Tibial nerve (tissue), 4 donors: ENCODE results near the gene ADGRD1. TPM values are rescaled to one million over a fixed set of nuclear protein-coding genes. Genes with fewer than 3 reads are reported as not detected.

Experiments used
- DNase-seq, 2 donors: peaks; one replicate each; pipeline ENCODE4 v3.0.0-alpha.2; 2019; ENCODE audit warnings: low spot score in 2 of 2
- H3K27ac ChIP-seq, 4 donors: fragments of 200-600 bp; sonication (generic) in 3 of 4; one replicate each; pipeline ENCODE4 v1.5.1; 2017 to 2019; ENCODE audit warnings: mild to moderate bottlenecking in 1 of 4
- H3K27me3 ChIP-seq, 2 donors: fragments of 200-600 bp; sonication (generic) in 1 of 2; one replicate each; pipeline versions ENCODE4 v1.5.1 to v1.6.0; 2017 to 2019
- H3K36me3 ChIP-seq, 3 donors: fragments of 200-600 bp; sonication (generic); one replicate each; pipeline ENCODE4 v1.5.1; 2018 to 2019
- H3K4me1 ChIP-seq, 4 donors: fragments of 200-600 bp; sonication (generic) in 3 of 4; one replicate each; pipeline ENCODE4 v1.5.1; 2017 to 2019
- H3K4me3 ChIP-seq, 4 donors: fragments of 200-600 bp; sonication (generic) in 3 of 4; one replicate each; pipeline ENCODE4 v1.5.1; 2017 to 2019; ENCODE audit warnings: mild to moderate bottlenecking in 1 of 4, moderate library complexity in 1 of 4
- H3K9me3 ChIP-seq, 4 donors: fragments of 200-600 bp; sonication (generic) in 3 of 4; one replicate each; pipeline ENCODE4 v1.5.1; 2017 to 2019
- EP300 ChIP-seq, 2 donors: sonication (generic); formaldehyde crosslinking; IDR thresholded peaks; one replicate each; pipeline ENCODE4 v1.6.1; 2017; ENCODE audit warnings: antibody characterized with exemption in 2 of 2, mild to moderate bottlenecking in 1 of 2
- POLR2A ChIP-seq, 2 donors: fragments of 450-650 bp; IDR thresholded peaks; one replicate each; pipeline ENCODE4 v1.6.1; 2017; ENCODE audit warnings: antibody characterized with exemption in 2 of 2, mild to moderate bottlenecking in 2 of 2, moderate library complexity in 2 of 2
- WGBS, 2 donors: methylation state at CpG; one replicate each; pipeline ENCODE4 v1.1.5; 2018; 5-methylcytosine and 5-hydroxymethylcytosine counted together
- total RNA-seq, 4 donors: library from RNA; depleted of rRNA; stranded (reverse); fragments of >200 nt; gene quantifications; one replicate each; pipeline ENCODE4 v1.1.0, GENCODE V29; 2016
- TF ChIP-seq, protein P1 (sequence below), 5 experiments: fragments of 200-600 bp in 3 of 5; fragments of 450-650 bp in 2 of 5; sonication (generic) in 3 of 5; IDR thresholded peaks; one replicate each; pipeline ENCODE4 v1.5.1; 2016 to 2019; ENCODE audit warnings: antibody characterized with exemption in 5 of 5, mild to moderate bottlenecking in 3 of 5, moderate library complexity in 2 of 5

Gene ADGRD1
- total RNA-seq, 4 donors from 2014 or later = 99.0 to 179 (median 125) TPM

- TF ChIP-seq, protein P1, sequence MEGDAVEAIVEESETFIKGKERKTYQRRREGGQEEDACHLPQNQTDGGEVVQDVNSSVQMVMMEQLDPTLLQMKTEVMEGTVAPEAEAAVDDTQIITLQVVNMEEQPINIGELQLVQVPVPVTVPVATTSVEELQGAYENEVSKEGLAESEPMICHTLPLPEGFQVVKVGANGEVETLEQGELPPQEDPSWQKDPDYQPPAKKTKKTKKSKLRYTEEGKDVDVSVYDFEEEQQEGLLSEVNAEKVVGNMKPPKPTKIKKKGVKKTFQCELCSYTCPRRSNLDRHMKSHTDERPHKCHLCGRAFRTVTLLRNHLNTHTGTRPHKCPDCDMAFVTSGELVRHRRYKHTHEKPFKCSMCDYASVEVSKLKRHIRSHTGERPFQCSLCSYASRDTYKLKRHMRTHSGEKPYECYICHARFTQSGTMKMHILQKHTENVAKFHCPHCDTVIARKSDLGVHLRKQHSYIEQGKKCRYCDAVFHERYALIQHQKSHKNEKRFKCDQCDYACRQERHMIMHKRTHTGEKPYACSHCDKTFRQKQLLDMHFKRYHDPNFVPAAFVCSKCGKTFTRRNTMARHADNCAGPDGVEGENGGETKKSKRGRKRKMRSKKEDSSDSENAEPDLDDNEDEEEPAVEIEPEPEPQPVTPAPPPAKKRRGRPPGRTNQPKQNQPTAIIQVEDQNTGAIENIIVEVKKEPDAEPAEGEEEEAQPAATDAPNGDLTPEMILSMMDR (IDR thresholded peaks at IDR 0.05) = no peak
- no peak for TF ChIP-seq POLR2A (IDR thresholded peaks at IDR 0.05)
- TF ChIP-seq EP300 (IDR thresholded peaks at IDR 0.05) = no peak
- peaks cover 0 to 2% of the 10 kb centered on the region in 2 donors for H3K27me3 ChIP-seq
- H3K36me3 ChIP-seq = no peaks in the 10 kb centered on the region
- H3K4me1 ChIP-seq = peaks cover 0 to 37% (median 0%) of the 10 kb centered on the region in 4 donors
- DNase-seq = no peak
- 57 to 70% methylated on average over 9 of the region's 9 CpGs for whole genome bisulfite sequencing, 2 donors
- H3K4me3 ChIP-seq = peak overlapping the region; percentile 27 to 65 (median 45)
- no peaks in the 10 kb centered on the region for H3K9me3 ChIP-seq
- H3K27ac ChIP-seq = peak overlapping the region; percentile 57 to 91 (median 73)
Observed at GRCh38 chr12:130954544-130954831, 781 bp downstream of the ADGRD1 start.

GRCh38 chr12:130955238-130955816 lies 1.6 kb downstream of the ADGRD1 start:
- 40 to 47% methylated on average over 10 to 11 of the region's 11 CpGs for WGBS, 2 donors
- no peaks in the 10 kb centered on the region for H3K27me3 ChIP-seq
- H3K4me3 ChIP-seq = peak overlapping the region; percentile 27 to 65 (median 45)
- H3K9me3 ChIP-seq = no peaks in the 10 kb centered on the region
- H3K4me1 ChIP-seq = peaks cover 0 to 40% (median 0%) of the 10 kb centered on the region in 4 donors
- TF ChIP-seq POLR2A (IDR thresholded peaks at IDR 0.05) (peak in 1 of 2 donors; percentile 32), EP300 (IDR thresholded peaks at IDR 0.05) (peak in 1 of 2 donors; percentile 46)
- TF ChIP-seq, protein P1 (IDR thresholded peaks at IDR 0.05) = no peak
- no peak for DNase-seq
- H3K36me3 ChIP-seq = no peaks in the 10 kb centered on the region
- peak overlapping the region; percentile 35 to 91 (median 68) for H3K27ac ChIP-seq

GRCh38 chr12:130956009-130956408 lies 2.3 kb downstream of the ADGRD1 start:
- peak overlapping the region; percentile 20 to 65 (median 45) for H3K4me3 ChIP-seq
- H3K4me1 ChIP-seq = peaks cover 0 to 44% (median 0%) of the 10 kb centered on the region in 4 donors
- no peak for DNase-seq
- WGBS, 2 donors = 79 to 87% methylated on average over 10 of the region's 11 CpGs
- TF ChIP-seq, protein P1 (IDR thresholded peaks at IDR 0.05) = no peak
- no peak for TF ChIP-seq EP300 (IDR thresholded peaks at IDR 0.05)
- TF ChIP-seq POLR2A (IDR thresholded peaks at IDR 0.05) = no peak
- H3K27ac ChIP-seq = peak overlapping the region in 3 of 4 donors; percentile 35 to 91 (median 71)
- H3K36me3 ChIP-seq = no peaks in the 10 kb centered on the region
- H3K9me3 ChIP-seq = no peaks in the 10 kb centered on the region
- H3K27me3 ChIP-seq = no peaks in the 10 kb centered on the region

GRCh38 chr12:130956456-130957303 lies 3.0 kb downstream of the ADGRD1 start:
- no peak for DNase-seq
- peak overlapping the region in 3 of 4 donors; percentile 45 to 65 (median 45) for H3K4me3 ChIP-seq
- no peaks in the 10 kb centered on the region for H3K9me3 ChIP-seq
- TF ChIP-seq POLR2A (IDR thresholded peaks at IDR 0.05) (no peak), EP300 (IDR thresholded peaks at IDR 0.05) (peak in 1 of 2 donors; percentile 88)
- TF ChIP-seq, protein P1 (IDR thresholded peaks at IDR 0.05) = peak in 1 of 5 experiments; percentile 8
- no peaks in the 10 kb centered on the region for H3K36me3 ChIP-seq
- peak overlapping the region in 2 of 4 donors; percentile 71 to 91 for H3K27ac ChIP-seq
- no peaks in the 10 kb centered on the region for H3K27me3 ChIP-seq
- H3K4me1 ChIP-seq = peaks cover 0 to 51% (median 0%) of the 10 kb centered on the region in 4 donors
- WGBS, 2 donors = 73 to 80% methylated on average over 13 to 14 of the region's 14 CpGs

DNA sequence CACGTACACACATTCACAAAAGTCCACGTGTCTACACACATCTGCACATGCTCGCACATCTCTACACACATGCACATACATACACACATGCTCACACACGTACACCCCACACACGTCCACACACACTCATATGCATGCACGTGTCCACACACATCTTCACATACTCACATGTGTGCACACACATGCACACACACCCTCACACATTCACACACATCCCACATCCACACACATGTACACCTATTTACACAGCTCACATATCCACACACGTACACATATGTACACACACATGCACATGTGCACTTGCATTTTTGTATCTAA lies 3.6 kb downstream of the ADGRD1 start:
- no peak for DNase-seq
- 78 to 93% methylated on average over 7 of the region's 7 CpGs for WGBS, 2 donors
- H3K9me3 ChIP-seq = no peaks in the 10 kb centered on the region
- H3K4me3 ChIP-seq = peak overlapping the region in 1 of 4 donors; percentile 26
- H3K27ac ChIP-seq = peak overlapping the region in 1 of 4 donors; percentile 38
- H3K4me1 ChIP-seq = peaks cover 0 to 53% (median 0%) of the 10 kb centered on the region in 4 donors
- TF ChIP-seq, protein P1 (IDR thresholded peaks at IDR 0.05) = no peak
- TF ChIP-seq EP300 (IDR thresholded peaks at IDR 0.05) (no peak), POLR2A (IDR thresholded peaks at IDR 0.05) (no peak)
- H3K27me3 ChIP-seq = no peaks in the 10 kb centered on the region
- H3K36me3 ChIP-seq = no peaks in the 10 kb centered on the region
